GM21529 (cell line): Measurements from ENCODE around the gene RPUSD3.
"Not testable (repeated sequence)": the region's sequence is repeated elsewhere in the genome, so short reads cannot be mapped to it uniquely, and the experiment has no call there.

ENCODE experiments used
- ATAC-seq: cut with Tn5 transposase; IDR thresholded peaks from one replicate; pipeline ENCODE4 v1.9.1; 2021; ENCODE audit not compliant: unreplicated experiment

RPUSD3 gene

DNA sequence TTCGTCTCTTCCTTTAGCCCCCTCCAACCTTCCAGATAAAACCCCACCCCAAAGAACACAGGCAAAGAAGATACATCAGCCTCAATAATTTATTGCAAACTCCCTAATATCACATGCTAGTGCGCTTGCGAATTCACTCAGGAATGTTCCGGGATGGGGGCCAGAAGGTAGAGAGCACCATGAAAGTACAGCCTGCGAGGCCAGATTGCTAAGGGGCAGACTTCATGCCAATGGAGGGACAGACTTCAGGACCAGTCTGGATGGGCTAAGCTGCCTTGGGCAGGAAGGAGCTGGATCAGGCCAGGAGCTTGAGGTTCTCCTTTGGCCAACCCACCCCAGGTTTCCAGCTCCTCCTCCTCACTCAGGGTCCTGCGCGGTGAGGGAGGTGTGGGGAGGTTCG, 22.8 kb upstream of the RPUSD3 start:
- no peak for ATAC-seq

DNA sequence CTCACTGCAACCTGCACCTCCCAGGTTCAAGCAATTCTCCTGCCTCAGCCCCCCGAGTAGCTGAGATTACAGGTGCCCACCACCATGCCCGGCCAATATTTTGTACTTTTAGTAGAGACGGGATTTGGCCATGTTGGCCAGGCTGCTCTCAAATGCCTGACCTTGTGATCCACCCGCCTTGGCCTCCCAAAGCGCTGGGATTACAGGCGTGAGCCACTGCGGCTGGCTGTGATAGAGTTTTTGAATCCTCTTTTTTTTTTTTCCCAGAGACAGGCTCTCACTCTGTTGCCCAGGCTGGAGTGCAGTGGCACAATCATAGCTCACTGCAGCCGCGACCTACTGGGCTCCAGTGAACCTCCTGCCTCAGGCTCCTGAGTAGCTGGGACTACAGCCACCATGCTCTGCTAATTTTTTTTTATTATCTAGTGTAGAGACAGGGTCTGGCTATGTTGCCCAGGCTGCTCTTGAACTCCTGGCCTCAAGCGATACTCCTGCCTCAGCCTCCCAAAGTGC, 21.4 kb upstream of the RPUSD3 start:
- ATAC-seq = not testable (repeated sequence)

DNA sequence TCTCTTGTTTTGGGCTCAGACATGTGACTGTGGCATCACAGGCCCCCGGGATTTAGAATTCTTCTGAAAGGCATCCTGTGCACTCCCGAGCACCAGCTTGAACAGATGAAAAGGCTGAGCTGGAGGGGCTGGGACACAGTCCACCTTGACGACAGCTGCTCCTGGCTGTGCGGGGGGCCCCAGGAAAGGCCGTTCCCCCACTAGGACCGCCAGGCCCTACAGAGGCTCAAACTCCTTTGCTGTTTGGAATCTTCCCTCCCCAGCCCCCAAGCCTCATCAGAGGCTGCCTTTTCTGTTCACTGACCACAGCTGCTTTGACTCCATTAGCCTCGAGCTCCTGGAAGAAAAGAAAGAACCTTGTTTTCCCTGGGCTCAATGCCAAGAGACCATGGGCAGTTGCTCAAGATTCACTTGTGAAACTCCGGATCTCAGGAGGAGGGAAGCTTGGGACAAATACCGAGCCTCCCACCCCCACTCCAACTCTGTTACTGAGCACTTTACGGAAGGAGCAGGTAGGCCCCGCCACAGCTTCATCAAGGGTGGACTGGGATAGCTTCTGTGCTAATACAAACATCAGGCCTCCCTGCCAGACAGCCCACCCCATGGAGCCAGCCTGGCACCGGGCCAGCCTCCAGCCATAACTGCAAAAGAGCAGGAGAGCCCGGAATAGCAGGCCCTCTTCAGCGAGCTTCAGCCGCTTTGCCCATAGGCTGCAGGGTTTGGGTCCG, 20.6 kb upstream of the RPUSD3 start:
- no peak for ATAC-seq

DNA sequence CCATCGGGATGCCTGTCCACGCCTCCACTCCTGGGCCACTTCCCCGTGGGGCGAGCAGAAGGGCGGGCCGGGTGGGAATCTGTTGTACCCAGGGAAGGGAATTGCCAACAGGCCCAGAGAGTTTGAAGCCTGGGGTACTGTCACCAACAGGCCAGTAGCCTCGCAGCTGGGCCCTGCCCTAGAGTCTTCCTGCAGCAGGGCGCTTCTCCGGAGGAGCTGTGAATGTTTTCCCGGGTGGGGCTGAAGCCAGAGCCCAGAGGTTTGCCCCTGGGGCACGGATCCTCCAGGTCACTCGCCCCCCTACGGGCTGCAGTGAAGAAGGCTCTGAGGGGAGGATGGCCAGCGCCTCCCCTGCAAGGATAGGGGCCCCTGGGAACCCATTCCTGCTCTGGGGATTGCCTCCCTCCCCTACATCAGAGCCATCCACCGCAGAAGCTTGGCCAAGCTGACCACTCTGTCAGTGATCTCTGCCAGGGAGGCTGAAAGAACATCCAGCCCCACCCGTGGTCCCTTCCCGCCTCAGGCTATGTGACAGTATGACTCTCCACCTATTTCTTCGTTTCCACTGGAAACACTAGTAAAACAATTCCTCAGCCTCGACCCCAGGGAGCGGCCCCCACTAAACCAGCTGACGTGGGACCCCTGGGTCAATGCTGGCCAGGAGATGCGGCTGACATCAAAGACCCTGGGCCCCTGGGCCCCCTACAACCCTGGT, 19.4 kb upstream of the RPUSD3 start:
- ATAC-seq = no peak

DNA sequence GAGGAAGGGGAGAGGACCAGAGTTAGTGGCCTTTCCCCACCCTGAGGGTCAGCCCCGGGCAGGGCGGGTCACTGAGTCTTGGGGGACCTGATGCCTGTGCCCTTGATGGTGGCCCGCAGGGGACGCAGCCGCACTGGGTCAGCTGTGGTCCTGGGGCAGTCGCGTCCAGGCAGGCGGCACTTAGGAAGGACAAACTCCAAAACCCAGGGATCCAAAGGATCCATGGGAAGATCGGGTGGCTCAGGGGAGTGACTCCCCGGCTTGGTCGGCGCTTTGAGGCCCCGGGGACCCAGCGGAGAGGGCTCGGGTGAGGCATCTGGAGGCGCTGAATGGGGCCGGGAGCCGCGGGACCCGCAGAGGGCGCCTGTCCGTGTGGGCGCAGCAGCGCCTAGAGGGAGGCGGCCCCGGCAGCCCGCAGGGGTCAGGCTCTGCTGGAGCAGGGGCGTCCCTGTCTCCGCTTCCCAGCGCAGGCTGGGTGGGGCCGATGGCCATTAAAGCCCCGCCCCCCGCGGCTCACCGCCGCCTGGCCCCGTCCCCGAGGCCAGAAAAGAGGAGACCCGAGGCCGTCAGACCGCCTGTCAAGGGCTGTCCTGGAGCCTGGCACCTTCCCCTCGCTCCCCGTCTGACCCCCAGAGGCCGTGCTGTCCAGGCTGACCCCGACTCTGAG, 18.7 kb upstream of the RPUSD3 start:
- no peak for ATAC-seq

- ATAC-seq = no peak
These were observed 17.9 kb upstream of the RPUSD3 start for GRCh38 chr3:9861626-9862130.

GRCh38 chr3:9861201-9861600, 17.4 kb upstream of the RPUSD3 start:
- no peak for ATAC-seq

GRCh38 chr3:9859530-9860025, 15.8 kb upstream of the RPUSD3 start:
- no peak for ATAC-seq

DNA sequence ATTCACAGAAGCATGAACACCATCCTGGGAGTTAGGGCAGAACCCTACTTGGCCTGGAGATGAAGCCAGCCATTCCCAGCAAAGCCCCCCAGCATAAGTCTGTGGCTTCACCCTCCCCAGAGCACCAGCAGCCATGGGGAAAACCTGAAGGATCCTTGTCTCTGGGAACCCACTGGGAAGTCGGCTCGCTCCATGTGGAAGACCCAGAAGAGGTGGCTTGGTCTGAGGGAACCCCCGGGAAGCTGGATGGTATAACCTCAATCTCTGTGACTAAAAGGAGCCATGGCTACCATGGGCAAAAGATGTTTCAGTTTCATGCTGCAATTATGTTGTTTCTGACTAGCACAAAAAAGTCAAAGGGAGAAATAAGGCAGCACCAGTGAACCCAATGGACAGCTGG, 11.8 kb upstream of the RPUSD3 start:
- ATAC-seq = no peak

GRCh38 chr3:9854291-9854940, 10.6 kb upstream of the RPUSD3 start:
- not testable (repeated sequence) for ATAC-seq

DNA sequence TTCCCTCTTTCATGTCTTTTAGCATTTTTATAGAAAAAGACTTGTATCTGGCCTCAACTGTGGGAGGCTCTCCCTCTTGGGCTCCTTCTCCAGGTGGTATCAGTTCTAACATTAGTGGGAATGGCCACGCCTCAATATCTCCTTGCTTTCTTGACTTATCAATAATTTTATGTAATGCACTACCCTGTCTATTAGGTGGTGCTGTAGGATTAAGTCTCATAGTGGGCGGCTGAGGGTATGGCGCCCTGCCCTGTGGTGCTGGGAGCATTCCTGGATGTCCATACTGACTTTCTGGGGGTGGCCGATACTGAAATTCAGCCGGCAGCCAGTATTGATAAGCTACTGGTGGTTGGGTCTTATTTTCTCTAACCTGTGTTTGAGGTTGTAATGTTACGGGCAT, 8.7 kb upstream of the RPUSD3 start:
- no peak for ATAC-seq

DNA sequence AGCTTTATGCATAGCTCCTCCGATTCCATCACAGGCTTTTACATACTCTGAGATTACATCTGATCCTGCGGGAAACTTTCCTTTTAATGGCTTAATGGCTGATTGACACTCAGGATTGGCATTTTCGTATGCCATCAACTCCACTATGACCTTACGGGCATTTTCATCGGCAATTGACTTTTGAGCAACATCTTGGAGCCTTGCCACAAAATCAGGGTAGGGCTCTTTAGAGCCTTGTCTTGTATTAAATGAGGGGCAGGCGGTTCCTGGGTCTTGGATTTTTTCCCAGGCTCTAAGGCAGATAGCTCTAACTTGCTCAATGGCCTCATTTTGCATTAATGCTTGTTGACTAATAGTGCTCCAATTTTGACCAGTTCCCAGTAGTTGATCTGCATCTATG, 8.1 kb upstream of the RPUSD3 start:
- ATAC-seq = not testable (repeated sequence)

GRCh38 chr3:9851383-9851782, 7.6 kb upstream of the RPUSD3 start:
- ATAC-seq = not testable (repeated sequence)

DNA sequence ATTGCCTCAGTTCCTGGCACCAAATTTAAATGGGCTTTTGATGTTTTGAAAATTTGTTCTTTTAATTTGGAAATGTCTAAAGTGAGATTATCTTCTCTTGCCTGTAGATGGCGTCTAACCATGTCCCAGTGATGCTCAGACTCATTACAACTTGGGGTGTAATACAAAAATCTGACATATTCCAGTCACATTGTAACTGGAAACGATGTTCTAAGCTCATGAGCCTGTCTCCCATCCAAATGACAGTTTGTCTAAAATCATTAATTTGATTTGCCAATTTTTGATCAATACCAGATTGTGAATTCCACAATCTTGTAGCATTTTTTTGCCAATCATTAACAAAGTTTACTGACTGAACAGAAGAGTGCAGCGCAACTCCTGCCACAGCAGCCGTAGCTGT, 5.1 kb upstream of the RPUSD3 start:
- ATAC-seq = not testable (repeated sequence)

DNA sequence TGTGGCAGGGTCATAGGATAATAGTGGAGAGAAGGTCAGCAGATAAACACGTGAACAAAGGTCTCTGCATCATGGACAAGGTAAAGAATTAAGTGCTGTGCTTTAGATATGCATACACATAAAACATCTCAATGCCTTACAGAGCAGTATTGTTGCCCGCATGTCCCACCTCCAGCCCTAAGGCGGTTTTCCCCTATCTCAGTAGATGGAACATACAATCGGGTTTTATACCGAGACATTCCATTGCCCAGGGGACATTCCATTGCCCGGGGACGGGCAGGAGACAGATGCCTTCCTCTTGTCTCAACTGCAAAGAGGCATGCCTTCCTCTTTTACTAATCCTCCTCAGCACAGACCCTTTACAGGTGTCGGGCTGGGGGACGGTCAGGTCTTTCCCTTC, 4.1 kb upstream of the RPUSD3 start:
- not testable (repeated sequence) for ATAC-seq

GRCh38 chr3:9846931-9847488, 3.2 kb upstream of the RPUSD3 start:
- no peak for ATAC-seq

DNA sequence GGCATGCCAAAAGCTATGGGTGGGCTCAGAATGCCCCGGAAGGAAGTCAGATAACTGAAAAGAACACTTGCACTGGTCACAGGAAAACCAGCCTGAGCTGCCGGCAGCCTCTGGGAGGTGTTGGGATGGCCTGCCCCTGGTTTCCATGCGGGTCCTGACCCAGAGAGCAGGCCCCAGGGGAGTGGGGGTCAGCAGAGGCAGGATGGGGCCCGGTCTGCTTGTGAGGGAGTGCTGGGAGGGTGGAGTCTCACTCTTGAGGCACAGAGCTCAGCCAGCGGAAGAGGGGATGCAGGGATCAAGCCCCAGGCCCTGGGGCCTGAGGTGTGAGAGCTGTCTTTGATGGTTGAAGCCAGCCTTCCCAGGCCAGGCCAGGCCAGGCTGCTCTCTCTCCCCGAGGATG, 2.4 kb upstream of the RPUSD3 start:
- ATAC-seq = no peak

- ATAC-seq = no peak
These were observed 2.8 kb downstream of the RPUSD3 start for GRCh38 chr3:9841015-9841414.

GRCh38 chr3:9838856-9839255, 5.0 kb downstream of the RPUSD3 start:
- ATAC-seq = no peak

DNA sequence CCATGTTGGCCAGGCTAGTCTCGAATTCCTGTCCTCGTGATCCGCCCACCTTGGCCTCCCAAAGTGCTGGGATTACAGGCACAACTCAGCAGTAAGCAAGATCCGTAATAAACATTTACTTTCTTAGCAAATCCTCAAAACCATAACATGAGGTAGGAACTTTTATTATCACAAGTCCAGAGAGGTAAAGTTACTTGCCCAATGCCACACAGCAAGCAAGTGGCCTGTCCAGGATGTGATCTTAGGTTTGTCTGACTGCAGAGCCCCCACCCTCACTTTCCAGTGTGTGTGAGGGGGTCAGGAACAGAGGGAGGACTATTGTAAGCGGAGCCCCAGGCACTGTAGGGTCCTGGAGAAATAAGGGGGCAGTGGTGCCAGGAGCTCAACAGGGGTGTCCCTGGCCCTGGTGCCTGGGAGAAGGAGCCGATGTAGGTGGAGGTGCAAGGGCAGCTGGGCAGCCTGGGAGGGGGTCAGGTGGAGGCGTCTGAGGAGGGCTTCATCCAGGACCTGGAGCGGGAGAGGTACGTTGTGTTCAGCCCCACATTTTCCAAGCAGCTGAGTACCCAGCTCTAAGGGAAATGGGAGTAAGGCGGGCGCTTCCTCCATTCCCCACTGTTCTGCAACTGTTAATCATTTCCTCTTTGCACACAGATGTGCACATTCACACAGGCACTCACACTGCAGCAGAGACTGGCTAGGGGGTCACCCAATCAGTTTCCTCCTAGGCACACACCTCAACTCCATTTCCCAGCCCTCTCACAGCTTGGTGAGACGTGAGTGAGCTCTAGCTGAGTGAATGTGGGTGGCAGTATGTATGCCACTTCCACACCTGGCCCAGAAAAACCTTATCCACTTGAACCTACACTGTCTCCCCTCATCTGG, 5.9 kb downstream of the RPUSD3 start:
- no peak for ATAC-seq
